ENCODE results near the gene UMAD1.

DNA sequence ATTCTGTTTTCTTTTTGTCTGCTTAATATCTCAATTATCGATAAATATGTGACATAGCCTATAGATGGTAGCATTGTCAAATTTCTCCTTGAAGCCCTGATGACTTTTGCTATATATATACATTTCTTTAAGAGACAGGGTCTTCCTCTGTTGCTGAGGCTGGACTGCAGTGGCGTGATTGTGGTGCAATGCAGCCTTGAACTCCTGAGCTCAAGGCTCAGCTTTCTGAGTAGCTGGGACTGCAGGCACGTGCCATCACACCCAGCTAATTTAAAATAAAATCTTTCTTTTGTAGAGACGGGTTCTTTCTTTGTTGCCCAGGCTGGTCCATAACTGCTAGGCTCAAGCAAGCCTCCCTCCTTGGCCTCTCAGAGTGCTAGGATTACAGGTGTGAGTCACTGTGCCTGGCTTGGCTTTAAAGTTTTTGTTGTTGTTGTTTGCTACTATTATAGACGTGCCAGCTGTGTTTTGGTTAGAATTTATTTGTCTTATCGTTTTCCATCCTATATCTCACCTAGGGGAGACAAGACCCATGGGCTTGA is 7.0 kb downstream of the UMAD1 start:
- TF ChIP-seq, protein P1, sequence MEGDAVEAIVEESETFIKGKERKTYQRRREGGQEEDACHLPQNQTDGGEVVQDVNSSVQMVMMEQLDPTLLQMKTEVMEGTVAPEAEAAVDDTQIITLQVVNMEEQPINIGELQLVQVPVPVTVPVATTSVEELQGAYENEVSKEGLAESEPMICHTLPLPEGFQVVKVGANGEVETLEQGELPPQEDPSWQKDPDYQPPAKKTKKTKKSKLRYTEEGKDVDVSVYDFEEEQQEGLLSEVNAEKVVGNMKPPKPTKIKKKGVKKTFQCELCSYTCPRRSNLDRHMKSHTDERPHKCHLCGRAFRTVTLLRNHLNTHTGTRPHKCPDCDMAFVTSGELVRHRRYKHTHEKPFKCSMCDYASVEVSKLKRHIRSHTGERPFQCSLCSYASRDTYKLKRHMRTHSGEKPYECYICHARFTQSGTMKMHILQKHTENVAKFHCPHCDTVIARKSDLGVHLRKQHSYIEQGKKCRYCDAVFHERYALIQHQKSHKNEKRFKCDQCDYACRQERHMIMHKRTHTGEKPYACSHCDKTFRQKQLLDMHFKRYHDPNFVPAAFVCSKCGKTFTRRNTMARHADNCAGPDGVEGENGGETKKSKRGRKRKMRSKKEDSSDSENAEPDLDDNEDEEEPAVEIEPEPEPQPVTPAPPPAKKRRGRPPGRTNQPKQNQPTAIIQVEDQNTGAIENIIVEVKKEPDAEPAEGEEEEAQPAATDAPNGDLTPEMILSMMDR (IDR thresholded peaks at IDR 0.05) = no peak
- TF ChIP-seq ZFX (IDR thresholded peaks at IDR 0.05; ENCODE audit: borderline replicate concordance) = no peak

All from 22Rv1 (cell line).